Calu3 (cell line): Measurements from ENCODE around the gene MTREX. TPM values are rescaled to one million over a fixed set of nuclear protein-coding genes. Genes with fewer than 3 reads are reported as not detected.

ENCODE experiments used
- BruUV-seq: library from RNA; stranded (reverse); fragments of 400-500 nt; replicated peaks from 2 replicates; lab custom pipeline; 2021; lab: Mats Ljungman, UMichigan
- CTCF ChIA-PET: fragments of 300-600 bp; sonication (Branson Sonifier 250); formaldehyde crosslinking; loops from one replicate; lab custom pipeline; 2022; ENCODE audit warnings: antibody characterized with exemption; lab: Charles Lee
- DNase-seq: peaks from one replicate; pipeline ENCODE4 v3.0.0; 2022
- H3K27ac Mint-ChIP-seq: one replicate; pipeline ENCODE4 v1.8.0; 2022; ENCODE audit warnings: mixed read lengths; ENCODE audit not compliant: unreplicated experiment
- H3K27me3 Mint-ChIP-seq: one replicate; pipeline ENCODE4 v1.8.0; 2022; ENCODE audit warnings: mixed read lengths; ENCODE audit not compliant: unreplicated experiment
- H3K36me3 Mint-ChIP-seq: one replicate; pipeline ENCODE4 v1.8.0; 2022; ENCODE audit warnings: mild to moderate bottlenecking, moderate library complexity, mixed read lengths; ENCODE audit not compliant: insufficient read depth, unreplicated experiment
- H3K4me1 Mint-ChIP-seq: one replicate; pipeline ENCODE4 v1.8.0; 2022; ENCODE audit warnings: mild to moderate bottlenecking, low read depth, mixed read lengths; ENCODE audit not compliant: unreplicated experiment
- H3K4me3 Mint-ChIP-seq: one replicate; pipeline ENCODE4 v1.8.0; 2022; ENCODE audit warnings: mild to moderate bottlenecking, low read depth, moderate library complexity, mixed read lengths; ENCODE audit not compliant: unreplicated experiment
- H3K9me3 Mint-ChIP-seq: one replicate; pipeline ENCODE4 v1.8.0; 2022; ENCODE audit warnings: low read depth, mixed read lengths; ENCODE audit not compliant: unreplicated experiment
- CTCF ChIP-seq: fragments of 200-600 bp; IDR thresholded peaks from one replicate; pipeline ENCODE4 v1.8.0; 2022; ENCODE audit warnings: antibody characterized with exemption; ENCODE audit not compliant: unreplicated experiment
- intact Hi-C: fragments of 100-400 bp; cut with micrococcal nuclease; formaldehyde crosslinking; loops from one replicate; pipeline ENCODE4 v1.10.0; 2022; ENCODE audit not compliant: unreplicated experiment
- total RNA-seq: library from RNA; stranded (reverse); gene quantifications from 2 replicates; pipeline ENCODE4 v1.2.3, GENCODE V29; 2022

The MTREX gene
- total RNA-seq, 1 experiment from 2014 or later, result 73.9 TPM

GRCh38 chr5:55410845-55411244 lies 103.1 kb downstream of the MTREX start:
- no peaks in the 10 kb centered on the region for H3K9me3 Mint-ChIP-seq
- CTCF ChIA-PET, result no interaction called here
- H3K27me3 Mint-ChIP-seq, result no peaks in the 10 kb centered on the region
- no peak for DNase-seq
- H3K4me1 Mint-ChIP-seq, result peaks cover 38% of the 10 kb centered on the region
- no peak overlapping the region for H3K27ac Mint-ChIP-seq
- intact Hi-C loops, result no loop called here
- BruUV-seq, result no TSS peak
- no peak overlapping the region for H3K4me3 Mint-ChIP-seq
- TF ChIP-seq CTCF, result no peak
- no peaks in the 10 kb centered on the region for H3K36me3 Mint-ChIP-seq

- intact Hi-C loops, result no loop called here
- H3K27ac Mint-ChIP-seq, result no peak overlapping the region
Measured at GRCh38 chr5:55411876-55412275, 104.1 kb downstream of the MTREX start.

GRCh38 chr5:55413644-55414043 lies 105.9 kb downstream of the MTREX start:
- TF ChIP-seq CTCF, result no peak
- Mint-ChIP-seq H3K36me3 (no peaks in the 10 kb centered on the region), H3K27ac (no peak overlapping the region), H3K9me3 (no peaks in the 10 kb centered on the region), H3K4me3 (no peak overlapping the region), H3K4me1 (peaks cover 30% of the 10 kb centered on the region), H3K27me3 (no peaks in the 10 kb centered on the region)
- BruUV-seq, result no TSS peak
- intact Hi-C loops, result no loop called here
- DNase-seq, result no peak
- CTCF ChIA-PET, result interaction anchor here (0.7 kb wide), 2 partner anchors 479 to 1263 kb away, joined by 3 to 4 read pairs; no protein-coding TSS in a partner anchor

More at GRCh38 chr5:55411876-55412275, 104.1 kb downstream of the MTREX start:
- Mint-ChIP-seq H3K9me3 (no peaks in the 10 kb centered on the region), H3K4me1 (peaks cover 45% of the 10 kb centered on the region), H3K4me3 (no peak overlapping the region), H3K36me3 (no peaks in the 10 kb centered on the region), H3K27me3 (no peaks in the 10 kb centered on the region)
- CTCF ChIA-PET, result no interaction called here
- no peak for TF ChIP-seq CTCF
- no peak for DNase-seq
- BruUV-seq, result no TSS peak

GRCh38 chr5:55415071-55415470 lies 107.3 kb downstream of the MTREX start:
- no peak overlapping the region for H3K4me3 Mint-ChIP-seq
- H3K27me3 Mint-ChIP-seq, result no peaks in the 10 kb centered on the region
- H3K4me1 Mint-ChIP-seq, result peaks cover 30% of the 10 kb centered on the region
- no peak for TF ChIP-seq CTCF
- peak overlapping the region; percentile 76 for H3K27ac Mint-ChIP-seq
- H3K9me3 Mint-ChIP-seq, result no peaks in the 10 kb centered on the region
- CTCF ChIA-PET, result no interaction called here
- DNase-seq, result no peak
- no TSS peak for BruUV-seq
- no peaks in the 10 kb centered on the region for H3K36me3 Mint-ChIP-seq
- intact Hi-C loops, result no loop called here
